PC-9 (cell line): ENCODE data around the gene JARID2. TPM values are rescaled to one million over a fixed set of nuclear protein-coding genes. Genes with fewer than 3 reads are reported as not detected.
"Not testable (repeated sequence)": the region's sequence is repeated elsewhere in the genome, so short reads cannot be mapped to it uniquely, and the experiment has no call there.

Experiments used
- BruUV-seq: library from RNA; stranded (reverse); fragments of 400-500 nt; replicated peaks from 2 replicates; lab custom pipeline; 2021; lab: Mats Ljungman, UMichigan
- CTCF ChIA-PET: fragments of 300-600 bp; sonication (Branson Sonifier 250); formaldehyde crosslinking; loops from one replicate; lab custom pipeline; 2022; ENCODE audit warnings: antibody characterized with exemption; lab: Charles Lee
- POLR2A ChIA-PET: fragments of 300-600 bp; sonication (Branson Sonifier 250); formaldehyde crosslinking; loops from one replicate; lab custom pipeline; 2022; ENCODE audit warnings: antibody characterized with exemption; ENCODE audit not compliant: unreplicated experiment; lab: Charles Lee
- DNase-seq, 2 experiments: peaks; one replicate each; pipeline versions ENCODE4 v3.0.0 to v3.0.0-alpha.2; 2015 to 2022; ENCODE audit warnings: mixed read lengths in 1 of 2
- H2AFZ ChIP-seq: fragments of 200-600 bp; sonication (generic); 2 replicates; pipeline ENCODE4 v1.8.1; 2017; ENCODE audit warnings: antibody characterized with exemption
- H3F3A ChIP-seq: fragments of 200-600 bp; sonication (generic); 2 replicates; pipeline ENCODE4 v1.8.1; 2017; ENCODE audit warnings: antibody characterized with exemption, mild to moderate bottlenecking, low read depth; ENCODE audit not compliant: insufficient read depth
- H3K27ac ChIP-seq: fragments of 200-600 bp; sonication (generic); 2 replicates; pipeline ENCODE4 v1.6.1; 2016; ENCODE audit warnings: mixed run types
- H3K27me3 ChIP-seq: fragments of 200-600 bp; sonication (generic); 2 replicates; pipeline ENCODE4 v1.6.1; 2016; ENCODE audit warnings: low read depth, mixed run types; ENCODE audit not compliant: insufficient read depth
- H3K36me3 ChIP-seq: fragments of 200-600 bp; sonication (generic); 2 replicates; pipeline ENCODE4 v1.6.1; 2016; ENCODE audit warnings: low read depth, mixed run types
- H3K4me1 ChIP-seq: fragments of 200-600 bp; sonication (generic); replicated peaks from 2 replicates; pipeline ENCODE4 v1.6.1; 2016; ENCODE audit warnings: mixed run types; ENCODE audit not compliant: insufficient read depth
- H3K4me2 ChIP-seq: fragments of 200-600 bp; sonication (generic); 2 replicates; pipeline ENCODE4 v1.6.1; 2017; ENCODE audit warnings: mixed run types
- H3K4me3 ChIP-seq: fragments of 200-600 bp; sonication (generic); 2 replicates; pipeline ENCODE4 v1.6.1; 2016; ENCODE audit warnings: mixed run types
- H3K79me2 ChIP-seq: fragments of 200-600 bp; sonication (generic); 2 replicates; pipeline ENCODE4 v1.6.1; 2017; ENCODE audit warnings: low read depth, mixed run types
- H3K9me2 ChIP-seq: fragments of 200-600 bp; sonication (generic); 2 replicates; pipeline ENCODE4 v1.8.1; 2017; ENCODE audit warnings: mild to moderate bottlenecking; ENCODE audit not compliant: insufficient read depth
- H3K9me3 ChIP-seq: fragments of 200-600 bp; sonication (generic); 2 replicates; pipeline ENCODE4 v1.8.1; 2016; ENCODE audit warnings: low read depth; ENCODE audit not compliant: insufficient read depth
- H4K20me1 ChIP-seq: fragments of 200-600 bp; sonication (generic); 2 replicates; pipeline ENCODE4 v1.8.1; 2017; ENCODE audit not compliant: insufficient read depth
- EZH2 ChIP-seq: fragments of 200-600 bp; sonication (generic); IDR thresholded peaks from 2 replicates; pipeline ENCODE4 v1.8.0; 2017; ENCODE audit warnings: antibody characterized with exemption, low read depth
- intact Hi-C: fragments of 100-400 bp; cut with micrococcal nuclease; formaldehyde crosslinking; loops from one replicate; pipeline ENCODE4 v1.10.0; 2022; ENCODE audit not compliant: unreplicated experiment
- total RNA-seq: library from RNA; stranded (reverse); gene quantifications from 2 replicates; pipeline ENCODE4 v1.2.3, GENCODE V29; 2021
- TF ChIP-seq, protein P1 (sequence below): fragments of 200-600 bp; sonication (generic); conservative IDR thresholded peaks from 2 replicates; pipeline ENCODE4 v1.6.1; 2017; ENCODE audit warnings: mixed run types, antibody characterized with exemption, mild to moderate bottlenecking, moderate library complexity

Gene JARID2
- total RNA-seq, 1 experiment from 2014 or later = 35.0 TPM

DNA sequence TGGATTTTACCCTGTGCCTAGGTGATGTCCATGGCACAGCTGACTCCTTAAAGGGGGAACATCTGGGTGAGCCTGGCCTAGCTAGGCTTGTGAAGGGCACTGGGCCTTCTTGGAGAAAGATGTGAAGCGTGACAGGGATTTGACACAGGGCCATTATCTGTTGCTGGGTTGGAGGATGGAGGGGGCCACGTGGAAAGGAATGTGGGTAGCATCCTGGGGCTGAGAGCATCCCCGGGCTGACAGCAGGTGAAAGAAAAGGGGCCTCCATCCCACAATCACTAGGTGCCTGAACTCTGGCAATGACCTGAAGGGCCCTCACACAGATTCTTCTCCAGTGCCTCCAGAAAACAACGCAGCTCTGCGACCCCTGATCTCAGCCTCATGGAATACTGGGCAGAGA is 292.2 kb downstream of the JARID2 start:
- Histone ChIP-seq H3F3A (no peaks in the 10 kb centered on the region), H3K79me2 (no peaks in the 10 kb centered on the region), H3K27ac (no peak overlapping the region), H4K20me1 (no peaks in the 10 kb centered on the region), H3K9me2 (no peaks in the 10 kb centered on the region), H3K4me3 (no peak overlapping the region), H3K27me3 (no peaks in the 10 kb centered on the region), H3K9me3 (no peaks in the 10 kb centered on the region), H3K4me1 (no peaks in the 10 kb centered on the region), H2AFZ (no peak overlapping the region), H3K36me3 (no peaks in the 10 kb centered on the region), H3K4me2 (no peak overlapping the region)
- BruUV-seq = no TSS peak
- ChIA-PET POLR2A (no interaction called here), CTCF (no interaction called here)
- DNase-seq = no peak
- TF ChIP-seq EZH2 = no peak
- intact Hi-C loops = no loop called here

DNA sequence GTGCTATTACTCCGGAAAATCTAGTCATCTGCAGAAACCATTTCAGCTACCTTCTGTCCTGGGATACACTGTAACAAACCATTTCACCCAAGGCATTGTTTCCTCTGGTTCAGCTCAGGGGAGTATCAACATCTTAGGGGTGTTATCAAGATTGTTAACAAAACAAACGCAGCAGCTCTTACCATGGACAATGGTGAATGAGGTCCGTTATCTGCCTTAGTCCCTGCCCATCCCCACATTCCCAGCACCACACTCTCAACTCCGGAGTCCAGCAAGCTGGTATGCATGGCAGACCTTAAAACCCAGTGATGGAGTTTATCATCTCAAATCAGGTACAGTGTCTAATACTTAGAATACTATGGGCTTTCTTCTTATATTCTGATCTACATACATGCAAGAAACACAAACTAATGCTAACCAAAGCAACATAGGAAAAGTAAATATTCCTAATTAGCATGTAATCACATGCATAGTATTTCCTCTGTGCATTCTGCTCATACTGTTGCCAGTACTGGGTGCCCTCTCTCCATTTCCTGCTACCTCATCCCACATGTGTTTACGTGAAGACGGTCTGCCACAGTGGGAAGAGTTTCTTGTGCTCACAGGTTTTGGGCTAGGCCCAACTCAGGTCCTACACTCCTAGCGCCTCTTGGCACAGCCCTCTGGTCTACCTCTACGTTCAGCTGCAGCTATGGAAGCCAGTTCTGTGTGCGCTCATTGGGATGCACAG is 293.1 kb downstream of the JARID2 start:
- Histone ChIP-seq H3F3A (no peaks in the 10 kb centered on the region), H3K4me3 (no peak overlapping the region), H3K79me2 (no peaks in the 10 kb centered on the region), H3K27ac (no peak overlapping the region), H3K9me3 (no peaks in the 10 kb centered on the region; the same call in 1 of the 2 replicates), H2AFZ (no peak overlapping the region), H3K4me1 (no peaks in the 10 kb centered on the region), H3K27me3 (no peaks in the 10 kb centered on the region), H3K9me2 (no peaks in the 10 kb centered on the region), H4K20me1 (no peaks in the 10 kb centered on the region), H3K4me2 (no peak overlapping the region), H3K36me3 (no peaks in the 10 kb centered on the region)
- DNase-seq = no peak
- TF ChIP-seq, protein P1, sequence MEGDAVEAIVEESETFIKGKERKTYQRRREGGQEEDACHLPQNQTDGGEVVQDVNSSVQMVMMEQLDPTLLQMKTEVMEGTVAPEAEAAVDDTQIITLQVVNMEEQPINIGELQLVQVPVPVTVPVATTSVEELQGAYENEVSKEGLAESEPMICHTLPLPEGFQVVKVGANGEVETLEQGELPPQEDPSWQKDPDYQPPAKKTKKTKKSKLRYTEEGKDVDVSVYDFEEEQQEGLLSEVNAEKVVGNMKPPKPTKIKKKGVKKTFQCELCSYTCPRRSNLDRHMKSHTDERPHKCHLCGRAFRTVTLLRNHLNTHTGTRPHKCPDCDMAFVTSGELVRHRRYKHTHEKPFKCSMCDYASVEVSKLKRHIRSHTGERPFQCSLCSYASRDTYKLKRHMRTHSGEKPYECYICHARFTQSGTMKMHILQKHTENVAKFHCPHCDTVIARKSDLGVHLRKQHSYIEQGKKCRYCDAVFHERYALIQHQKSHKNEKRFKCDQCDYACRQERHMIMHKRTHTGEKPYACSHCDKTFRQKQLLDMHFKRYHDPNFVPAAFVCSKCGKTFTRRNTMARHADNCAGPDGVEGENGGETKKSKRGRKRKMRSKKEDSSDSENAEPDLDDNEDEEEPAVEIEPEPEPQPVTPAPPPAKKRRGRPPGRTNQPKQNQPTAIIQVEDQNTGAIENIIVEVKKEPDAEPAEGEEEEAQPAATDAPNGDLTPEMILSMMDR = no peak
- TF ChIP-seq EZH2 = no peak
- intact Hi-C loops = no loop called here
- no TSS peak for BruUV-seq
- ChIA-PET CTCF (no interaction called here), POLR2A (no interaction called here)

DNA sequence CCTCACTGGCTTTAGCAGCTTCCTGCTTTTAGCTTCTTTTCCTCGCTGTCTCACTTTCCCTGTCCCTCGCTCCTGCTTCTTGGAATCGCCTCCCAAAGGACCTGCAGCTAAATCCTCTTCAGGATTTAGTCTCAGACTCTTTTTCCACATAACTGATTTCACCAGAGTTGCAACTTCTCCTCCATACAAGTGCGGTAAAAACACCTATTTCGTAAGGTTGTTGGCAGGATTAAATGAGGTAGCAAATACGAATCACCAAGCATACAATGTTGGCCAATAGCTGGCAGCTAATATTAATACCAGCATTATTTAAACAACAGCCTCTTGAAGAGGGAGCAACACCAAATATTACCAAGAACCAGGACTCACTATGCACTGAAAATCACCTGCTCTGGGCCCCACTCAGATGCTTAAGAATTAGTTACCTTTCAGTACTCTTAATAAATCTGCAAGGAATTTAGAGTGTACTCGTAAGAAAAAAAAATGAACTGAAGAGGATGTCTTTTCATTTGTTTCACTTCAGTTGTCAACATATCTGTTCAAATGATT is 293.9 kb downstream of the JARID2 start:
- H2AFZ ChIP-seq = no peak overlapping the region
- no peaks in the 10 kb centered on the region for H3K36me3 ChIP-seq
- no peak overlapping the region for H3K4me3 ChIP-seq
- peaks cover 4% of the 10 kb centered on the region; the same call in 1 of the 2 replicates for H3K9me3 ChIP-seq
- H3K27ac ChIP-seq = no peak overlapping the region
- TF ChIP-seq, protein P1 = no peak
- no peak for TF ChIP-seq EZH2
- H3K79me2 ChIP-seq = no peaks in the 10 kb centered on the region
- H3K27me3 ChIP-seq = no peaks in the 10 kb centered on the region
- BruUV-seq = no TSS peak
- intact Hi-C loops = no loop called here
- no peaks in the 10 kb centered on the region for H4K20me1 ChIP-seq
- POLR2A ChIA-PET = interaction anchor here (0.7 kb wide), 1 partner anchor 190 kb away, joined by 3 read pairs; no protein-coding TSS in a partner anchor
- H3K9me2 ChIP-seq = no peaks in the 10 kb centered on the region
- CTCF ChIA-PET = no interaction called here
- no peak overlapping the region for H3K4me2 ChIP-seq
- H3K4me1 ChIP-seq = no peaks in the 10 kb centered on the region
- no peaks in the 10 kb centered on the region for H3F3A ChIP-seq
- DNase-seq = no peak

DNA sequence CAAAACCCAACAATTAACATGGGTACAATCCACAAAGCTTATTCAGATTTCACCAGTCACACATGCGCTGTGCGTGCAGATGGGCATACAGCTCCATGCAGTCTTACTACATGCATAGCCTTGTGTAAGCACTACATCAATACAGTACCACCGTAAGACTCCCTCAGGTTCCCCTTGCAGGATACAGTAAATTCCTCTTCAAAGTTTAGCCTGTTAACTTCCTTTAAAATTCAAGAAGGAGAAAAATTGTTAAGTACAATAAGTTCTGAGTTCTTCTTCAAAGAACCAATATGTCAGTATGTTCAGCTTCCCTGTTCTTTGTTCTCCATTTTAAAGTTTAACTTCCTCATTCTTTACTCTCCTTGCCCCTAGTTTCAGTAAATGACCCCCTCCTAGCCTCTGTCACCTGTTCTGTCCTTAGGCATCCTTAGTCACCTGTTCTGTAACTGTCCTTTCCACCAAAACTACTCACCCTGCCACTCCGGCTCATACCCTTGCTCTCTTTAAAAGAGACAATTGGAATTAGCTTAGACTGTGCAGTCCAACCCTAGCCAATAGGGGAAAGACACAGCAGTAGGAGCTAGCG is 297.6 kb downstream of the JARID2 start:
- POLR2A ChIA-PET, H3K79me2 ChIP-seq, H3K9me2 ChIP-seq, H3K4me3 ChIP-seq, DNase-seq, H3K9me3 ChIP-seq, H4K20me1 ChIP-seq, CTCF ChIA-PET, H2AFZ ChIP-seq, intact Hi-C loops, H3K4me2 ChIP-seq, H3K4me1 ChIP-seq, H3F3A ChIP-seq, BruUV-seq, H3K36me3 ChIP-seq, H3K27me3 ChIP-seq, H3K27ac ChIP-seq: not testable (repeated sequence)
